ENCODE data around the gene SLC22A16.

The SLC22A16 gene

GRCh38 chr6:110449541-110449895 lies 26.9 kb downstream of the SLC22A16 start:
- no peak for DNase-seq
- H3K9me3 Mint-ChIP-seq = no peaks in the 10 kb centered on the region
- H3K4me1 Mint-ChIP-seq = peaks cover 4% of the 10 kb centered on the region
- TF ChIP-seq CTCF (IDR thresholded peaks at IDR 0.05) = no peak
- no peaks in the 10 kb centered on the region for H3K27me3 Mint-ChIP-seq (ENCODE audit: low read depth, poor library complexity)
- no peaks in the 10 kb centered on the region for H3K36me3 Mint-ChIP-seq (ENCODE audit: low read depth)
- H3K27ac Mint-ChIP-seq = no peak overlapping the region
- H3K4me3 Mint-ChIP-seq = no peak overlapping the region

DNA sequence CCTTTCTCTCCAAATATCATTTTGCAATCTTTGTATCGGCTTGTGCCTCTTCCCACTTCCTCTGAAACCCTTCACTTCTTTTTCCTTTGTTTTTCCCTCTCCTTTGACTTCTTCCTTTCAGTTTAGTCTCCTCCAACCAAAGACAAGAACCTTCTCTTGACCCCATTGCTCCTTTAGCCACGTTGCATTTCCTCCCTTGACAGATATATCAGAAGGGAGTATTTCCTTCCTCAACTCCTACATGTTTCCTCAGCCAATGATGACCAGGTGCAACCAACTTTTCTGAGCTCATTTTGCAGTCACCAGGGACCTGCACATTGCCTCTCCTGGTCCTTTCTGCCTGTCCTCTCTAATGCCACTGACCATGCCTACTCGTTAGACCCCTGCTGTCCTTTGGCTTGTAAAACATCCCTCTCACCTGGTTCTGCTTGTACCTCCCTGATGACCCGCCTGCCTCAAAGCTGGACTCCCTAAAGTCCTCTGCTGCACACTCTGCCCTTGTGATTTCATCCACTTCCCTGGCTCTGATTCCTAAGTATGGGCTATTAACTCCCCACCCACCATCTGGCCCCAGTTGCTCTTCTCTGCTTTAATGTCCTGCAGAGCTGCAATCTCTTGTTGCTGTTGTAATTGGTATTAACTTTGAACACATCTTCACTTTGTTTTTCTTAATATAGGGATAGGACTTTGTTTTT lies 27.4 kb downstream of the SLC22A16 start:
- Mint-ChIP-seq H3K36me3 (ENCODE audit: low read depth) (no peaks in the 10 kb centered on the region), H3K4me3 (no peak overlapping the region), H3K9me3 (no peaks in the 10 kb centered on the region), H3K27me3 (ENCODE audit: low read depth, poor library complexity) (no peaks in the 10 kb centered on the region), H3K27ac (no peak overlapping the region), H3K4me1 (peaks cover 2% of the 10 kb centered on the region)
- DNase-seq = no peak
- no peak for TF ChIP-seq CTCF (IDR thresholded peaks at IDR 0.05)

- Mint-ChIP-seq H3K4me3 (no peak overlapping the region), H3K36me3 (ENCODE audit: low read depth) (no peaks in the 10 kb centered on the region), H3K9me3 (no peaks in the 10 kb centered on the region), H3K27ac (no peak overlapping the region), H3K4me1 (no peaks in the 10 kb centered on the region), H3K27me3 (ENCODE audit: low read depth, poor library complexity) (no peaks in the 10 kb centered on the region)
- DNase-seq = no peak
- no peak for TF ChIP-seq CTCF (IDR thresholded peaks at IDR 0.05)
Measured at GRCh38 chr6:110447761-110448160, 28.7 kb downstream of the SLC22A16 start.

GRCh38 chr6:110446405-110446804 lies 30.0 kb downstream of the SLC22A16 start:
- H3K27me3 Mint-ChIP-seq (ENCODE audit: low read depth, poor library complexity) = peaks cover 3% of the 10 kb centered on the region
- no peaks in the 10 kb centered on the region for H3K4me1 Mint-ChIP-seq
- H3K27ac Mint-ChIP-seq = no peak overlapping the region
- H3K4me3 Mint-ChIP-seq = no peak overlapping the region
- no peaks in the 10 kb centered on the region for H3K9me3 Mint-ChIP-seq
- no peak for TF ChIP-seq CTCF (IDR thresholded peaks at IDR 0.05)
- no peaks in the 10 kb centered on the region for H3K36me3 Mint-ChIP-seq (ENCODE audit: low read depth)
- no peak for DNase-seq

- H3K27me3 Mint-ChIP-seq (ENCODE audit: low read depth, poor library complexity) = peaks cover 8% of the 10 kb centered on the region
- H3K4me3 Mint-ChIP-seq = no peak overlapping the region
- no peaks in the 10 kb centered on the region for H3K4me1 Mint-ChIP-seq
- no peak for TF ChIP-seq CTCF (IDR thresholded peaks at IDR 0.05)
- H3K9me3 Mint-ChIP-seq = peaks cover 6% of the 10 kb centered on the region
- H3K36me3 Mint-ChIP-seq (ENCODE audit: low read depth) = no peaks in the 10 kb centered on the region
- no peak for DNase-seq
- no peak overlapping the region for H3K27ac Mint-ChIP-seq
Measured at GRCh38 chr6:110440026-110440425, 36.4 kb downstream of the SLC22A16 start.

DNA sequence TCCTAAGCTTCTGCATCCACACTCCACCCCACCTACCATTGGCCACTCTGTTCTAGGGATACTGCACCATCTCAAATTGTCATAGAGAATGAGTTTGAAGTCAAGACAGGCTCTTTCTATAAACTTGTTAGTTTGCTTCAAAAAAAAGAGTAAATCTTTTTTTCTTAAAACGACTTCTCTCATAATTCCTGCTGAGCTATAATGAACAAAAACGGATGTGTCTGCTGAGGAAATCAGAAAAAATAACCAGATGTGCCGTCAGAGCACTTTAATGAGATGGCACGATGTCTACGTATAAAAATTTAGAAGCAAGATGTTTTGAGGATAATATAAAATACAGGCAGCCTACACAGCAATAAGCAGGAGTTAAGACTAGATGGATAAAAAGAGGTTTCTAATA lies 37.1 kb downstream of the SLC22A16 start:
- H3K4me1 Mint-ChIP-seq = no peaks in the 10 kb centered on the region
- H3K4me3 Mint-ChIP-seq = no peak overlapping the region
- no peak overlapping the region for H3K27ac Mint-ChIP-seq
- no peak for DNase-seq
- TF ChIP-seq CTCF (IDR thresholded peaks at IDR 0.05) = no peak
- H3K27me3 Mint-ChIP-seq (ENCODE audit: low read depth, poor library complexity) = peaks cover 8% of the 10 kb centered on the region
- no peaks in the 10 kb centered on the region for H3K36me3 Mint-ChIP-seq (ENCODE audit: low read depth)
- peaks cover 8% of the 10 kb centered on the region for H3K9me3 Mint-ChIP-seq
